ENCODE data around the gene HSBP1L1. TPM values are rescaled to one million over a fixed set of nuclear protein-coding genes. Genes with fewer than 3 reads are reported as not detected.
A peak's percentile ranks its signal among the peaks of the same experiment; 100 is the strongest.

Gene HSBP1L1
- total RNA-seq, 1 donor from 2014 or later, result 10.0 TPM

DNA sequence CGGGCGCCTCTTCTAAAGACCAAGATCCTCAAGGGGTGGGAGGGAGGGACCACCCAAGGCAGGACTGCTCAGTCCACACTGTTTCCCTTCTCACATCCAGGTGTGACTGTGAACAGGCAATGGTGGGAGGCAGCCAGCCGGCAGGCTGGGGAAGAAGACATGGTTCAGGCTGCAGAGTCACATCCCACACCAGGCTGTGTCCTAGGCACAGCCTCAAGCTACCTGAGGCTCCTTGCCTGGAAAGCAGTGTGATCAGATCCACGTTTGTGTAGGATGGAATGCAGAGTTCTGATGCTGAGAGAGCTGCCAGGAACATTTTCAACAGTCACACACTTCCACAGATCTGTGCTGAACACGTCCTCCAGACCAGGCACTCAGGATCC is 29.4 kb upstream of the HSBP1L1 start:
- H3K9me3 Mint-ChIP-seq, result peaks cover 46% of the 10 kb centered on the region
- DNase-seq (ENCODE audit: low spot score), result no peak
- intact Hi-C loops (cut with micrococcal nuclease), result no loop called here
- H3K27me3 Mint-ChIP-seq (ENCODE audit: insufficient read depth), result no peaks in the 10 kb centered on the region
- H3K4me1 Mint-ChIP-seq (ENCODE audit: low read depth), result no peaks in the 10 kb centered on the region
- no peak overlapping the region for H3K27ac Mint-ChIP-seq
- peaks cover 75% of the 10 kb centered on the region for H3K36me3 Mint-ChIP-seq (ENCODE audit: low read depth)
- no peak overlapping the region for H3K4me3 Mint-ChIP-seq

DNA sequence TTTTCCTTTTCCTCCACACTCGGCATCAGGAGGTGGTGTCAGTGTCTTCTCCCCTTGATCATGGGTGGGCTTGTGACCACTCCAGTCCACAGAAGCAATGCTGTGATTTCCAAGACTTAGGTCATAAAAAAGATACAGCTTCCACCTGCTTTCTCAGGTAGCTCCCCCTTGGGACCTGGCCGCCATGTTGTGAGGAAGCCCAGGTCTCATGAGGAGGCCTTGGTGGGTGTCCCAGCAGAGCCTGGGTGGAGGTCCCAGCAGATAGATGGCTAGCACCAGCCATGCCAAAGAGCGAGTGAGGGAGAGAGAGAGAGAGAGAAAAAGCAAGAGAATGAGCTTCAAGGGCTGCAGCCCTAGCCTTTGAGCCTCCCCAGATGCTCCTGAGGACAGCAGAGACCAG is 28.9 kb upstream of the HSBP1L1 start:
- Mint-ChIP-seq H3K4me3 (no peak overlapping the region), H3K36me3 (ENCODE audit: low read depth) (peaks cover 71% of the 10 kb centered on the region), H3K9me3 (peaks cover 42% of the 10 kb centered on the region)

DNA sequence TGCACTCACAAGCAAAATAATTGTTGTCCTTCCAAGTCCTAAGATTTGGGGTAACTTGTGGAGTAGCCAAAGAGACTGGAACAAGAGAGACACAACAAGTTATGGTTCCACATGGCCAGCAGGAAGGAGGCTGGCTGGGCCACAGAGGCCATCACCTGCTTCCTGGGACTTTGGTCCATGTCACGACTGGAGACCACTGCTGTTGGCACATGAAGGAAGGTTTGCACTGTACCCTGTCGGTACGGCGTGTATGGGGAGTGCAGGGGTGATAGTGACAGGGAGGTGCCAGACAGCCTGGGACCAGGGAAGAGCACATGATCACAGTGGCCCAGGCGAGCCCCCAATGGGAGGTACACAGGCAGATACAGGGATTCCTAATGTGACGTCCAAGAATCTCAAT is 28.5 kb upstream of the HSBP1L1 start:
- H3K36me3 Mint-ChIP-seq (ENCODE audit: low read depth), result peaks cover 70% of the 10 kb centered on the region
- peaks cover 40% of the 10 kb centered on the region for H3K9me3 Mint-ChIP-seq
- no peak overlapping the region for H3K4me3 Mint-ChIP-seq
- DNase-seq (ENCODE audit: low spot score), result no peak
- H3K27ac Mint-ChIP-seq, result no peak overlapping the region
- intact Hi-C loops (cut with micrococcal nuclease), result no loop called here
- H3K27me3 Mint-ChIP-seq (ENCODE audit: insufficient read depth), result no peaks in the 10 kb centered on the region
- no peaks in the 10 kb centered on the region for H3K4me1 Mint-ChIP-seq (ENCODE audit: low read depth)

More for the DNA sequence above, 28.9 kb upstream of the HSBP1L1 start:
- intact Hi-C loops (cut with micrococcal nuclease), result no loop called here
- no peak for DNase-seq (ENCODE audit: low spot score)
- Mint-ChIP-seq H3K4me1 (ENCODE audit: low read depth) (no peaks in the 10 kb centered on the region), H3K27ac (no peak overlapping the region), H3K27me3 (ENCODE audit: insufficient read depth) (no peaks in the 10 kb centered on the region)

DNA sequence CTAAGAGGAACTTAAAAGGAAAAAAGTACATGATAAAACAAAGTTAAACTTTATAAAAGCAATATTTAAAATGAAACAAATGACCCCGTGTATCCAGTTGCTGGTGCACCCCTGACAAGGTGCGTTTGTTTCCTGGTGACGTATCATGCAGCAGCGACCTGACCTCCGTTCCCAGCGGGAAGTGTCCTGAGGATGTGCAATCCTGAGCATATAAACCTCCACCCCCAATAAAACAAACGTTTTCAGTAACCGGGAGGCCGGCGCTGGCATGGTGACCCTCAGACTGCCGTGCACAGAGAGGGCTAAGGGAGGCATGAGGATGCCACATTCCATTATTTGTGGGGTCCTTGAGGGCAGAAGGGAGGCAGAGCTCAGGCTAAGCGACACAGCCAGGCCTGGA is 27.8 kb upstream of the HSBP1L1 start:
- DNase-seq (ENCODE audit: low spot score), result no peak
- Mint-ChIP-seq H3K4me1 (ENCODE audit: low read depth) (no peaks in the 10 kb centered on the region), H3K36me3 (ENCODE audit: low read depth) (peaks cover 65% of the 10 kb centered on the region), H3K9me3 (peaks cover 33% of the 10 kb centered on the region), H3K27me3 (ENCODE audit: insufficient read depth) (no peaks in the 10 kb centered on the region), H3K27ac (no peak overlapping the region), H3K4me3 (no peak overlapping the region)
- intact Hi-C loops (cut with micrococcal nuclease), result no loop called here

DNA sequence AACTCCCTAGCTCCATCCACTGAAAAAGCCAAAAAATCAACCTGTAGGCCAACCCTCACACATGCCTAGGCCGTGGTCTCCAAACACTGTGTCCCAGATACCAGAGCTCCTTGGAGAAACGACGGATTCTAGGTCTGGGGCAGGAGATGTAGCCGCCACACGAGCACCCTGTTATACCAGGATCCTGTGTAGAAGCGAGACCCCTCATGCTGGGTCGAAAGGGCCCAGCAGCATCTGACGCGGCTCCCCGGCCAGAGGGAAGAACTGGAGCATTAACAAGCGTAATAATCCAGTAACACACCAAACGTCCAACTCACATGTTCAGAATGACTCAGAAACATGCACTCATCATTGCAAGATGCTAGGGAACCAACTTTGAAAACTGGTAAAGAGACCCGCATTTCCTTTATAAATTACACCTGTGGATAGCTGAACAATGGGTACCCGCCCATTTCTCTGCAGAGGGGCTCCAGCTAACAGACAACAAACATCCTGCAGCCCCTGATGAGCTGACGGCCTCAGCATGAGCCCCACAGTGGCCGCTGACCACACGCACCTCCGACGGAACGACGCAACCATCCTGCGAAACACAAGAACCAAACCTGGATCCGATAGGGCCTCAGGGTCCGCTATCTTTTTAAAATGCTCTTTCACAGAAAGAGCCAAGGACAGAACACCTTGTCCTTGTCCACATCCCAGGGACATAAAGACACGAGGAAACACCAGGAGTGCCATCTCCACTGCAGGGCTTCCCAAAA is 27.2 kb upstream of the HSBP1L1 start:
- no peak for DNase-seq (ENCODE audit: low spot score)
- no peaks in the 10 kb centered on the region for H3K4me1 Mint-ChIP-seq (ENCODE audit: low read depth)
- H3K9me3 Mint-ChIP-seq, result peaks cover 29% of the 10 kb centered on the region
- no peak overlapping the region for H3K4me3 Mint-ChIP-seq
- H3K36me3 Mint-ChIP-seq (ENCODE audit: low read depth), result peaks cover 67% of the 10 kb centered on the region
- intact Hi-C loops (cut with micrococcal nuclease), result no loop called here
- no peaks in the 10 kb centered on the region for H3K27me3 Mint-ChIP-seq (ENCODE audit: insufficient read depth)
- no peak overlapping the region for H3K27ac Mint-ChIP-seq

DNA sequence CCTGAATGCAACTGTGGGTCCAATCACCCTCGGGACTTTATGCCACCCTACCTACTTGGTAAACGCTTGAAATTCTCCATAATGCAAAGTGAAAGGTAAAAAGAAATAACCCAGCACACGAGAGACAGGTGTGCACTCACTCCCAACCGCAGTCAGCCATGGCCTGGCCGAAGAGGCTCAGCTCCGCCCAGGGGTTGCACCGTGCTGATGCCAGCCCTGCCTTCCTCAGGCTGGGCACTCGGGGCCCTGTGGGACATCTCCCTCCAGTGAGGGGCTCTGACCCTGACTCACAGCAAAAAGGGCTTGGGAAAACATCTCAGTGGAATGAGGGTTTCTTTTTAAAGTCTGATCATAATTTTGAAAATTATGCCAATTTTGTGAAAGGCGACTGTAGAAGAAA is 26.2 kb upstream of the HSBP1L1 start:
- Mint-ChIP-seq H3K4me1 (ENCODE audit: low read depth) (no peaks in the 10 kb centered on the region), H3K36me3 (ENCODE audit: low read depth) (peaks cover 63% of the 10 kb centered on the region), H3K9me3 (peaks cover 20% of the 10 kb centered on the region), H3K4me3 (no peak overlapping the region), H3K27ac (no peak overlapping the region), H3K27me3 (ENCODE audit: insufficient read depth) (no peaks in the 10 kb centered on the region)
- DNase-seq (ENCODE audit: low spot score), result no peak
- intact Hi-C loops (cut with micrococcal nuclease), result no loop called here

DNA sequence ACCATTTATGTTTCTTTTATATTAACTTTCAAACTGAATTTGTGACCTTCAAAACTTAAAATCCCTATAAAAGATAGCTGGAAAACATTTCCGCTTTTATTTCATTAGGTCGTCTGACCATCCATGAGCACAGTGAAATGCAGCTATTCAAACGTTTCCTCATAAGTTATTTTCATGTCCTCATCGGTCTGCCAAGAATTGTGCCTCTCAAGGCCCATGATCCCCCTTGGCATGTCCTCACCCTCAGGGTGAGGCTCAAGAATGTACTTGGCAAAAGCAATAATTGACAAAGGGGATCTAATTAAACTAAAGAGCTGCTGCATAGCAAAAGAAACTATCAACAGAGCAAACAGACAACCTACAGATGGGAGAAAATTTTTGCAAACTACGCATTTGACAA is 25.3 kb upstream of the HSBP1L1 start:
- Mint-ChIP-seq H3K27ac (no peak overlapping the region), H3K4me1 (ENCODE audit: low read depth) (peaks cover 3% of the 10 kb centered on the region), H3K9me3 (peaks cover 11% of the 10 kb centered on the region), H3K36me3 (ENCODE audit: low read depth) (peaks cover 54% of the 10 kb centered on the region), H3K27me3 (ENCODE audit: insufficient read depth) (no peaks in the 10 kb centered on the region), H3K4me3 (no peak overlapping the region)
- DNase-seq (ENCODE audit: low spot score), result no peak
- intact Hi-C loops (cut with micrococcal nuclease), result no loop called here

DNA sequence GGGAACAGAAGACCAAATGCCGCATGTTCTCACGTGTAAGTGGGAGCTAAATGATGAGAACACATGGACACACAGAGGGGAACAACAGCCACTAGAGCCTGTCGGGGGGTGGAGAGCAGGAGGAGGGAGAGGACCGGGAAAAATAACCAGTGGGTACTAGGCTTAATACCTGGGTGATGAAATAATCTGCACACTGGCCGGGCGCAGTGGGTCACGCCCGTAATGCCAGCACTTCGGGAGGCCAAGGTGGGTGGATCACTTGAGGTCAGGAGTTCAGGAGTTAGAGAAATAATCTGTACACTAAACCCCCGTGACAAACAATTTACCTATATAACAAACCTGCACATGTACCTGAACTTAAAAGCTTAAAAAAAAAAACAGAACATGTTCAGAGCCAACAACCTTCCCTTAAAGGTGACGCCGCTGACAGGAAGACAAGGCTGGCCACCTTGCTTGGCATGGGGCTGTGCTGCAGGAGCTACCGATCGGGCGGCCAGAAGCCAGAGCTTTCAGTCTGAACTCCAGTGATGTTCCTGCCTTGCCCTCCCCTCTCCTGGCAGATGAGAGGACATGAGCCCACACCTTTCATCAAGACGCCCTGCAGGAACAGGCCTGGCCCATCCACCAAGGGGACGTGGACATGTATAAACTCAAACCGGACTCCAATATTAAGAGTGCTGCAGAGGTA is 24.2 kb upstream of the HSBP1L1 start:
- H3K4me1 Mint-ChIP-seq (ENCODE audit: low read depth), result peaks cover 14% of the 10 kb centered on the region
- DNase-seq (ENCODE audit: low spot score), result no peak
- intact Hi-C loops (cut with micrococcal nuclease), result loop anchor here (10.0 kb wide), 1 partner anchor 145 kb away; the partner anchor contains the start of gene KCNG2
- H3K4me3 Mint-ChIP-seq, result no peak overlapping the region
- H3K36me3 Mint-ChIP-seq (ENCODE audit: low read depth), result peaks cover 43% of the 10 kb centered on the region
- H3K27ac Mint-ChIP-seq, result no peak overlapping the region
- H3K27me3 Mint-ChIP-seq (ENCODE audit: insufficient read depth), result no peaks in the 10 kb centered on the region
- peaks cover 8% of the 10 kb centered on the region for H3K9me3 Mint-ChIP-seq

DNA sequence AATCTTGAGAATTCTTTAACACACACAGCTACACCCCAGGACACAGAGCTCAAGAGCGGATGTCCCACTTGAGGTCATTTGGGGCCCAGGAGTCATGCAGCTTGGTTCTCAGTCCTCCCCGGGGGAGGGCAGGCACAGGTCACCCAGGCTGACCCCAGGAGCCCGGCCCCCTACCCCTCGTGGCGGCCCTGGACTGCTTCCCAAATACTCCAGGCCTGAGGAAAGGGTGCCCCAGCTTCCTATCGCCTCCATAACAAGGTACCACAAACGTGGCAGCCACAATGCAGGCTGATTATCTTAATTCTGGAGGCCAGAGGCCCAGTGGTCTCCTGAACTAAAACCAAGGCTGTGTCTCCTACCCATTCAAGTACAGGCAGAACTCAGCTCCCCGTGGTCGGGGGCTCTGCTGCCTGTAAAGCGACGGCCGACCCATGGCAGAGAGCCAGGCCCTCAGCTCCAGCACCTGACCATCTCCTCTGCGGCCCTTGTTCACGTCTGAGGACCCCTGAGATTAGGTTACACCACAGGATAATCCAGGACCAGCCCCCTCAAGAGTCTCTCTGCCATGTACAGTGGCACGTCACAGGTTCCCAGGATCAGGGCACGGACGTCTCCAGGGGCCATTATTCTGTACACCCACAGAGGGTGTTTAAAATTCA is 23.5 kb upstream of the HSBP1L1 start:
- Mint-ChIP-seq H3K9me3 (peaks cover 1% of the 10 kb centered on the region), H3K27ac (no peak overlapping the region), H3K27me3 (ENCODE audit: insufficient read depth) (no peaks in the 10 kb centered on the region), H3K36me3 (ENCODE audit: low read depth) (peaks cover 39% of the 10 kb centered on the region), H3K4me3 (no peak overlapping the region), H3K4me1 (ENCODE audit: low read depth) (peaks cover 16% of the 10 kb centered on the region)
- intact Hi-C loops (cut with micrococcal nuclease), result loop anchor here (10.0 kb wide), 1 partner anchor 146 kb away; the partner anchor contains the start of gene KCNG2
- no peak for DNase-seq (ENCODE audit: low spot score)

DNA sequence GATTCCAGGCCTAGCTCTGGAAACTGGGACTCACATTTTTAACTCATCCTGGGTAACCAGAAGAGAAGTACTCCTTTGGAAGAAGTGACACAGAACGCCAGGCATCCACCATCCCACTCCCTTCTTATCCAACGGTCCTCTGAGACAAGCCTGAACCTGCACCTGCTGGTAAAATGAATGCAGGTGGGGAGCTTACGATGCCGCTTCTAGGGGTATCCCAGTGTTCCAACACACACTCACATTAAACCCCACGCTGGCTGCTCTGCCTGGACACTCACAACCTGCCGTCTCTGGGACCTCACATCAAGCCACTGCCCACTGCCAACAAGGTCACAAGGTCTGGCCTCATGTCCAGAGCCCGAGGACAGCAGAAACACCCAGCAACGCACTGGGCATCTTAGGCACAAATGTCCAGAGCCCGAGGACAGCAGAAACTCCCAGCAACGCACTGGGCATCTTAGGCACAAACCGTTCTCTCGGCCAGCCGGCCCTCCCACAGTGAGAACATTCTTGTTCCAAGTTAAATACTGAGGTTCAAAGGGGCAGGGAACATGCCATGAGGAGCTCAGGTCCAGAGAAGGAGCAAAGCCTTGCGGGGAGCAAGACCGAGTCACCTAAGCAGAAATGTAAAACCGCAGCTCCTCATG is 22.8 kb upstream of the HSBP1L1 start:
- Mint-ChIP-seq H3K27ac (no peak overlapping the region), H3K9me3 (no peaks in the 10 kb centered on the region), H3K27me3 (ENCODE audit: insufficient read depth) (no peaks in the 10 kb centered on the region), H3K36me3 (ENCODE audit: low read depth) (peaks cover 33% of the 10 kb centered on the region), H3K4me3 (no peak overlapping the region), H3K4me1 (ENCODE audit: low read depth) (peaks cover 16% of the 10 kb centered on the region)
- DNase-seq (ENCODE audit: low spot score), result no peak
- intact Hi-C loops (cut with micrococcal nuclease), result loop anchor here (10.0 kb wide), 1 partner anchor 147 kb away; the partner anchor contains the start of gene KCNG2

DNA sequence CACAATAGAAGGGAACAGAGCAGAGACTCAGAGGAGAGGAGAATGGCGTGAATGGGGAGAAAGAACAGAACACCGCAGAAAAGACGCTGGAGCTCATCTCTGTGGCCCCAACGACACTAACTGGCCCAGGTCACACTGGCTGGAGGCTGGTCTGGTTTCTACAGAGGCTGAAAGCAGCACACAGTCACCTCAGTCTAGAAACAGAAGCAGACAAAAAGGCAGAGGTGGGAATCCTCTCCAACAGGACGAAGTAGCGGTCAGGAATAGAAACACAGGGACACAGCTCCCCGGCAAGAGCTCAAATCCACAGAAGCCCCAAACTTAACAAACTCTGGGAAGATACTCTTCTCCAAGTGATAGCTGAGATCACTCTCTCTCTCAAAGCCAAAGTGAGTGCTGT is 22.2 kb upstream of the HSBP1L1 start:
- DNase-seq (ENCODE audit: low spot score), result no peak
- intact Hi-C loops (cut with micrococcal nuclease), result loop anchor here (10.0 kb wide), 1 partner anchor 147 kb away; the partner anchor contains the start of gene KCNG2
- peaks cover 16% of the 10 kb centered on the region for H3K4me1 Mint-ChIP-seq (ENCODE audit: low read depth)
- peak overlapping the region; percentile 44 for H3K27ac Mint-ChIP-seq
- H3K9me3 Mint-ChIP-seq, result no peaks in the 10 kb centered on the region
- peaks cover 27% of the 10 kb centered on the region for H3K36me3 Mint-ChIP-seq (ENCODE audit: low read depth)
- no peak overlapping the region for H3K4me3 Mint-ChIP-seq
- no peaks in the 10 kb centered on the region for H3K27me3 Mint-ChIP-seq (ENCODE audit: insufficient read depth)

DNA sequence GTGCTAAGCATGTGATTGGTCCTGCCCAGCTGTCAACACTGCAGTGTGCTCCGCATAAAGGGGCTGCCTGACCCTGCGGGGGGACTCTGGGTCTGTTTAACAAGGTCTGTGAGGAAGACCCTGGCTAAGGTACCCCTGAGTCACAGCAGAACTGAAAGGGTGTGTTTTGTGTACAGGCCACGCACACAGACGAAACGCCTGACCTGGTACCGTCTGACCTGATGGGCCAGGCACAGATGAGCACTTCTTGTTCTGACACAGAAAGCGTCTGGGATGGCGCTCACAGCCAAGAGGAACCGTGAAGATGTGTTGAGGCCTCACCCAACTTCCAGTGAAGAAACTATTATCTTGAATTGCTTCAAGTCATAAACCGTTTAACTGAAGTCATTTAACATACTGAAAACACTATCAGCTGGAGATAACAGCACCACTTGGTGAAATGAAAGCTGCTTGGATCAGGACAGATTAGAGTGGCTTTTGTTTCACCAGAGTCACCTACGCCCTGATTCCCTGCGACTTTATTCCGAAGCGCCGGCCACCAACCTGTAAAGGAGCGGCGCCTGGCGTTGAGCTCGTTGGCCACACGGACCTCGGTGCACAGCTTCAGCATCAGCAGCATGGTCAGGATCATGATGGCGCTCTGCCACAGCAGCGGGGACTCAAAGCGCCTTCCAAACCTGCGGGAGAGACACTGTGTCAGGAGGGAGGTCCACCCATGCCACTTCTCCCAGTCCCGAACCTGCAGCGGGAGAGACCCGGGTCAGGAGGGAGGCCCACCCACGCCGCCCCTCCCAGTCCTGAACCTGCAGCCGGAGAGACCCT is 21.4 kb upstream of the HSBP1L1 start:
- peaks cover 19% of the 10 kb centered on the region for H3K36me3 Mint-ChIP-seq (ENCODE audit: low read depth)
- H3K4me3 Mint-ChIP-seq, result no peak overlapping the region
- no peak for DNase-seq (ENCODE audit: low spot score)
- no peaks in the 10 kb centered on the region for H3K27me3 Mint-ChIP-seq (ENCODE audit: insufficient read depth)
- H3K9me3 Mint-ChIP-seq, result no peaks in the 10 kb centered on the region
- H3K27ac Mint-ChIP-seq, result peak overlapping the region; percentile 52
- peaks cover 16% of the 10 kb centered on the region for H3K4me1 Mint-ChIP-seq (ENCODE audit: low read depth)
- intact Hi-C loops (cut with micrococcal nuclease), result loop anchor here (10.0 kb wide), 1 partner anchor 148 kb away; the partner anchor contains the start of gene KCNG2

Measured in activated T-helper 1 cell treated with anti-CD3 and anti-CD28 coated beads, Interleukin-12 subunit alpha, Interleukin-12 subunit beta, Interleukin-2, Interleukin-4 antibody, amounts not matched to agents 30 ng/mL and 10 ng/mL and 1 ng/mL, durations not matched to agents 14 hours and 24 hours and 36 hours (primary cell).